HepG2 (cell line): ENCODE results near the gene CXCL10.

Source experiments
- BRD4 ChIP-seq: sonication (generic); formaldehyde crosslinking; IDR thresholded peaks from 2 replicates; pipeline ENCODE4 v1.4.0; 2020; ENCODE audit warnings: missing genetic modification reagents
- HOXA7 ChIP-seq: sonication (generic); formaldehyde crosslinking; IDR thresholded peaks from 2 replicates; pipeline ENCODE4 v1.8.1; 2022; ENCODE audit warnings: mild to moderate bottlenecking, missing genetic modification reagents, moderate library complexity
- SSRP1 ChIP-seq: IDR thresholded peaks from 2 replicates; pipeline ENCODE4 v1.6.1; 2016; ENCODE audit warnings: control low read depth
- STAT5B ChIP-seq: sonication (generic); formaldehyde crosslinking; IDR thresholded peaks from 2 replicates; pipeline ENCODE4 v1.4.0; 2020; ENCODE audit warnings: missing genetic modification reagents
- ZNF18 ChIP-seq: sonication (generic); formaldehyde crosslinking; IDR thresholded peaks from 2 replicates; pipeline ENCODE4 v1.8.0; 2022; ENCODE audit warnings: mild to moderate bottlenecking, missing genetic modification reagents; ENCODE audit not compliant: insufficient replicate concordance
- TF ChIP-seq, protein P1 (sequence below): sonication (generic); formaldehyde crosslinking; IDR thresholded peaks from 2 replicates; pipeline ENCODE4 v1.9.0; 2022; ENCODE audit warnings: missing genetic modification reagents, mild to moderate bottlenecking, borderline replicate concordance

- TF ChIP-seq ZNF18 (CRISPR knock-in tag) (no peak), HOXA7 (CRISPR knock-in tag) (no peak), STAT5B (no peak), SSRP1 (no peak), BRD4 (CRISPR knock-in tag) (no peak)
- TF ChIP-seq, protein P1, sequence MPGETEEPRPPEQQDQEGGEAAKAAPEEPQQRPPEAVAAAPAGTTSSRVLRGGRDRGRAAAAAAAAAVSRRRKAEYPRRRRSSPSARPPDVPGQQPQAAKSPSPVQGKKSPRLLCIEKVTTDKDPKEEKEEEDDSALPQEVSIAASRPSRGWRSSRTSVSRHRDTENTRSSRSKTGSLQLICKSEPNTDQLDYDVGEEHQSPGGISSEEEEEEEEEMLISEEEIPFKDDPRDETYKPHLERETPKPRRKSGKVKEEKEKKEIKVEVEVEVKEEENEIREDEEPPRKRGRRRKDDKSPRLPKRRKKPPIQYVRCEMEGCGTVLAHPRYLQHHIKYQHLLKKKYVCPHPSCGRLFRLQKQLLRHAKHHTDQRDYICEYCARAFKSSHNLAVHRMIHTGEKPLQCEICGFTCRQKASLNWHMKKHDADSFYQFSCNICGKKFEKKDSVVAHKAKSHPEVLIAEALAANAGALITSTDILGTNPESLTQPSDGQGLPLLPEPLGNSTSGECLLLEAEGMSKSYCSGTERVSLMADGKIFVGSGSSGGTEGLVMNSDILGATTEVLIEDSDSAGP = no peak
Observed at GRCh38 chr4:76067652-76068286, 44.5 kb upstream of the CXCL10 start.
